HepG2 (cell line): ENCODE results near the gene SEC14L2. TPM values are rescaled to one million over a fixed set of nuclear protein-coding genes. Genes with fewer than 3 reads are reported as not detected.

Experiments used
- AFF4 ChIP-seq: sonication (generic); formaldehyde crosslinking; IDR thresholded peaks from 2 replicates; pipeline ENCODE4 v1.4.0; 2020; ENCODE audit warnings: missing genetic modification reagents
- ARNTL ChIP-seq: sonication (generic); formaldehyde crosslinking; IDR thresholded peaks from 2 replicates; pipeline ENCODE4 v1.4.0; 2020; ENCODE audit warnings: mild to moderate bottlenecking, missing genetic modification reagents
- BRD4 ChIP-seq: sonication (generic); formaldehyde crosslinking; IDR thresholded peaks from 2 replicates; pipeline ENCODE4 v1.4.0; 2020; ENCODE audit warnings: missing genetic modification reagents
- CHD2 ChIP-seq: IDR thresholded peaks from 2 replicates; pipeline ENCODE4 v1.6.1; 2011; ENCODE audit warnings: low read depth, low read length, improper control_type of control experiment
- CSRNP2 ChIP-seq: sonication (generic); formaldehyde crosslinking; conservative IDR thresholded peaks from 2 replicates; pipeline ENCODE4 v1.8.0; 2022; ENCODE audit warnings: low read depth, missing genetic modification reagents
- GTF2F1 ChIP-seq: fragments of 150-350 bp; IDR thresholded peaks from 2 replicates; pipeline ENCODE4 v1.6.1; 2014; ENCODE audit warnings: low read length
- HMG20A ChIP-seq: IDR thresholded peaks from 2 replicates; pipeline ENCODE4 v1.6.1; 2016; ENCODE audit warnings: borderline replicate concordance
- JUNB ChIP-seq: sonication (generic); formaldehyde crosslinking; IDR thresholded peaks from 2 replicates; pipeline ENCODE4 v1.8.0; 2022; ENCODE audit warnings: missing genetic modification reagents, mild to moderate bottlenecking, borderline replicate concordance
- JUND ChIP-seq: sonication (generic); formaldehyde crosslinking; IDR thresholded peaks from 2 replicates; pipeline ENCODE4 v1.8.0; 2022; ENCODE audit warnings: mild to moderate bottlenecking, missing genetic modification reagents
- MAX ChIP-seq: IDR thresholded peaks from 2 replicates; pipeline ENCODE4 v1.6.1; 2012; ENCODE audit warnings: inconsistent platforms
- MLLT10 ChIP-seq: sonication (generic); formaldehyde crosslinking; IDR thresholded peaks from 2 replicates; pipeline ENCODE4 v1.4.0; 2020; ENCODE audit warnings: missing genetic modification reagents
- PHF21A ChIP-seq: sonication (generic); formaldehyde crosslinking; IDR thresholded peaks from 2 replicates; pipeline ENCODE4 v1.5.0; 2020; ENCODE audit warnings: mild to moderate bottlenecking, missing genetic modification reagents
- POLR2AphosphoS5 ChIP-seq: IDR thresholded peaks from 2 replicates; pipeline ENCODE4 v1.6.1; 2012; ENCODE audit warnings: low read depth, low read length
- RAD21 ChIP-seq: fragments of 450-650 bp; formaldehyde crosslinking; IDR thresholded peaks from 2 replicates; pipeline ENCODE4 v1.5.0; 2020; ENCODE audit warnings: mild to moderate bottlenecking
- SMC3 ChIP-seq: IDR thresholded peaks from 2 replicates; pipeline ENCODE4 v1.6.1; 2011; ENCODE audit warnings: low read length, improper control_type of control experiment
- THYN1 ChIP-seq: sonication (generic); formaldehyde crosslinking; IDR thresholded peaks from 2 replicates; pipeline ENCODE4 v1.8.1; 2023; ENCODE audit warnings: low read depth, mild to moderate bottlenecking, moderate library complexity, missing genetic modification reagents, borderline replicate concordance
- TOE1 ChIP-seq: sonication (generic); formaldehyde crosslinking; IDR thresholded peaks from 2 replicates; pipeline ENCODE4 v1.4.0; 2020; ENCODE audit warnings: mild to moderate bottlenecking, missing genetic modification reagents
- ZBTB26 ChIP-seq: IDR thresholded peaks from 2 replicates; pipeline ENCODE4 v1.6.1; 2016; ENCODE audit warnings: missing compliant biosample characterization, missing genetic modification reagents, borderline replicate concordance
- ZKSCAN8 ChIP-seq: IDR thresholded peaks from 2 replicates; pipeline ENCODE4 v1.6.1; 2016; ENCODE audit warnings: borderline replicate concordance, missing genetic modification reagents, missing compliant biosample characterization
- ZNF251 ChIP-seq: sonication (generic); formaldehyde crosslinking; IDR thresholded peaks from 2 replicates; pipeline ENCODE4 v1.9.0; 2021; ENCODE audit warnings: mild to moderate bottlenecking, missing genetic modification reagents
- ZNF33A ChIP-seq: sonication (generic); formaldehyde crosslinking; IDR thresholded peaks from 2 replicates; pipeline ENCODE4 v1.5.1; 2020; ENCODE audit warnings: missing genetic modification reagents, mild to moderate bottlenecking, moderate library complexity, borderline replicate concordance
- ZNF350 ChIP-seq: sonication (generic); formaldehyde crosslinking; IDR thresholded peaks from 2 replicates; pipeline ENCODE4 v1.4.0; 2020; ENCODE audit warnings: mild to moderate bottlenecking, low read depth, missing genetic modification reagents, borderline replicate concordance
- ZNF432 ChIP-seq: sonication (generic); formaldehyde crosslinking; IDR thresholded peaks from 2 replicates; pipeline ENCODE4 v1.5.0; 2020; ENCODE audit warnings: missing genetic modification reagents, mild to moderate bottlenecking, borderline replicate concordance
- ZNF83 ChIP-seq: sonication (generic); formaldehyde crosslinking; IDR thresholded peaks from 2 replicates; pipeline ENCODE4 v1.4.0; 2020; ENCODE audit warnings: missing genetic modification reagents, mild to moderate bottlenecking, borderline replicate concordance
- ZNF878 ChIP-seq: sonication (generic); formaldehyde crosslinking; IDR thresholded peaks from 2 replicates; pipeline ENCODE4 v1.8.1; 2023; ENCODE audit warnings: mild to moderate bottlenecking, missing genetic modification reagents, moderate library complexity
- polyA plus RNA-seq, 8 experiments: library from polyadenylated mRNA; depleted of rRNA in 3 of 8; stranded (reverse) in 7 of 8; unstranded in 1 of 8; fragments of >200 nt; fragmentation: Illumina TruSeq in 4 of 8; extraction: Trizol in 4 of 8; gene quantifications; 2 replicates each; pipeline versions ENCODE4 v1.2.1 to v1.2.3, GENCODE V29; 2011 to 2016; ENCODE audit warnings: low read depth in 4 of 8, missing spikeins in 1 of 8, mixed read lengths in 1 of 8; ENCODE audit not compliant: insufficient read depth in 1 of 8
- total RNA-seq, 5 experiments: library from RNA; depleted of rRNA; stranded (reverse); fragments of >200 nt; fragmentation: Illumina TruSeq; extraction: Trizol; gene quantifications; 2 replicates each; pipeline ENCODE4 v1.2.3, GENCODE V29; 2016; ENCODE audit warnings: low read depth in 1 of 5

SEC14L2 gene
- total and polyA plus RNA-seq, 2 of the 13 experiments (the other 11 are each of a cell fraction or from before 2014, with no cell fraction given) = 4.1 to 5.1 TPM

- TF ChIP-seq CSRNP2 (CRISPR knock-in tag) (no peak), AFF4 (CRISPR knock-in tag) (peak; percentile 30; the same call in 1 of the 2 replicates), THYN1 (CRISPR knock-in tag) (no peak), ZBTB26 (no peak), GTF2F1 (no peak), ZNF33A (CRISPR knock-in tag) (no peak), ZNF350 (CRISPR knock-in tag) (no peak), ZNF432 (CRISPR knock-in tag) (no peak), JUNB (CRISPR knock-in tag) (peak; percentile 36; the same call in 1 of the 2 replicates), SMC3 (no peak), ARNTL (CRISPR knock-in tag) (no peak), ZNF83 (CRISPR knock-in tag) (no peak), CHD2 (no peak), MAX (no peak), TOE1 (no peak), ZNF878 (CRISPR knock-in tag) (no peak), RAD21 (no peak), MLLT10 (CRISPR knock-in tag) (no peak), HMG20A (CRISPR knock-in tag) (no peak), ZKSCAN8 (CRISPR knock-in tag) (0 out of 2 replicates have a peak, but pooled peaks have one; percentile 35), BRD4 (CRISPR knock-in tag) (no peak), ZNF251 (no peak), PHF21A (CRISPR knock-in tag) (no peak), POLR2AphosphoS5 (no peak), JUND (CRISPR knock-in tag) (0 out of 2 replicates have a peak, but pooled peaks have one; percentile 11)
Observed at GRCh38 chr22:30422481-30423300, 25.9 kb downstream of the SEC14L2 start (continued).
